A549 (cell line): ENCODE data around the gene CCDC83. TPM values are rescaled to one million over a fixed set of nuclear protein-coding genes. Genes with fewer than 3 reads are reported as not detected.
A peak's percentile ranks its signal among the peaks of the same experiment; 100 is the strongest.
"Not testable (repeated sequence)": the region's sequence is repeated elsewhere in the genome, so short reads cannot be mapped to it uniquely, and the experiment has no call there.

ENCODE experiments used
- ATAC-seq, 2 experiments: fragments of 200-7000 bp in 1 of 2; fragments of >200 bp in 1 of 2; cut with Nextera tagmentation in 1 of 2; cut with Tn5 transposase in 1 of 2; 3 replicates each; pipeline versions ENCODE4 v1.8.0 to v1.9.1; 2018 to 2020; ENCODE audit warnings: mild to moderate bottlenecking in 1 of 2, moderate library complexity in 1 of 2
- CTCF ChIA-PET: fragments of 300-600 bp; sonication (Branson Sonifier 250); formaldehyde crosslinking; extraction: SDS; loops from one replicate; lab custom pipeline; 2021; ENCODE audit warnings: antibody characterized with exemption, inconsistent platforms; lab: Yijun Ruan, JAX
- POLR2A ChIA-PET: fragments of 350-600 bp; formaldehyde crosslinking; extraction: SDS; loops from one replicate; lab custom pipeline; 2021; ENCODE audit warnings: antibody characterized with exemption, inconsistent platforms; lab: Yijun Ruan, JAX
- DNase-seq, 2 experiments: peaks; one replicate each; pipeline versions ENCODE4 v3.0.0 to v3.0.0-alpha.2; 2011 to 2016; ENCODE audit warnings: low read depth in 1 of 2, low spot score in 1 of 2
- FAIRE-seq: peaks from 2 replicates; lab custom pipeline; 2011; peaks lifted over from hg19 to GRCh38; lab: Jason Lieb, UNC
- H3K27ac ChIP-seq, 2 experiments: fragments of >200 bp; sonication (Bioruptor Twin); formaldehyde crosslinking; 3 replicates each; pipeline ENCODE4 v1.5.1; 2016 to 2017
- H3K4me1 ChIP-seq: fragments of >200 bp; sonication (Bioruptor Twin); formaldehyde crosslinking; 3 replicates; pipeline ENCODE4 v1.6.1; 2016
- H3K4me2 ChIP-seq: fragments of >200 bp; sonication (Bioruptor Twin); formaldehyde crosslinking; 3 replicates; pipeline ENCODE4 v1.6.1; 2016
- H3K4me3 ChIP-seq: fragments of >200 bp; sonication (Bioruptor Twin); formaldehyde crosslinking; 3 replicates; pipeline ENCODE4 v1.5.1; 2016
- H3K9me3 ChIP-seq: fragments of >200 bp; sonication (Bioruptor Twin); formaldehyde crosslinking; 3 replicates; pipeline ENCODE4 v1.6.1; 2016
- BCL3 ChIP-seq: fragments of >200 bp; sonication (Bioruptor Twin); formaldehyde crosslinking; IDR thresholded peaks from 3 replicates; pipeline ENCODE4 v1.6.1; 2016
- E2F6 ChIP-seq: IDR thresholded peaks from 2 replicates; pipeline ENCODE4 v1.6.1; 2012; ENCODE audit warnings: low read depth, borderline replicate concordance
- ELK1 ChIP-seq: fragments of 150-350 bp; IDR thresholded peaks from 2 replicates; pipeline ENCODE4 v1.6.1; 2014; ENCODE audit warnings: low read depth, mild to moderate bottlenecking, low read length
- FOSL2 ChIP-seq, 2 experiments: fragments of 450-650 bp in 1 of 2; fragments of >200 bp in 1 of 2; sonication (Bioruptor Twin) in 1 of 2; formaldehyde crosslinking; IDR thresholded peaks; 2 replicates each; pipeline versions ENCODE4 v1.5.0 to v1.6.1; 2016 to 2020; ENCODE audit warnings: mild to moderate bottlenecking in 1 of 2, moderate library complexity in 1 of 2
- HDAC2 ChIP-seq: fragments of 200-600 bp; sonication (generic); IDR thresholded peaks from 2 replicates; pipeline ENCODE4 v1.6.1; 2016
- HEYL ChIP-seq: fragments of 250-450 bp; sonication (Bioruptor Pico); IDR thresholded peaks from 2 replicates; pipeline ENCODE4 v1.8.0; 2021; ENCODE audit warnings: mild to moderate bottlenecking, moderate library complexity
- HMGXB4 ChIP-seq: fragments of 250-450 bp; sonication (Bioruptor Pico); IDR thresholded peaks from 2 replicates; pipeline ENCODE4 v1.5.0; 2021; ENCODE audit warnings: mild to moderate bottlenecking, moderate library complexity, borderline replicate concordance
- HOXB5 ChIP-seq: fragments of 250-450 bp; sonication (Bioruptor Pico); IDR thresholded peaks from 2 replicates; pipeline ENCODE4 v1.5.0; 2020; ENCODE audit warnings: mild to moderate bottlenecking, moderate library complexity
- JUN ChIP-seq, 2 experiments: fragments of >200 bp; sonication (Bioruptor Twin); formaldehyde crosslinking; IDR thresholded peaks; 2 replicates in 1 of 2; 3 replicates in 1 of 2; pipeline ENCODE4 v1.6.1; 2016 to 2017
- NFE2L2 ChIP-seq: fragments of 150-350 bp; conservative IDR thresholded peaks from 2 replicates; pipeline ENCODE4 v1.6.1; 2014; ENCODE audit warnings: low read length
- NR3C1 ChIP-seq: fragments of >200 bp; sonication (Bioruptor Twin); formaldehyde crosslinking; IDR thresholded peaks from 3 replicates; pipeline ENCODE4 v1.6.1; 2017
- PBX3 ChIP-seq: IDR thresholded peaks from 2 replicates; pipeline ENCODE4 v1.6.1; 2012
- POLR2AphosphoS2 ChIP-seq: conservative IDR thresholded peaks from 2 replicates; pipeline ENCODE4 v1.6.1; 2012; ENCODE audit warnings: low read length, improper control_type of control experiment, inconsistent platforms
- RCOR1 ChIP-seq: fragments of 150-350 bp; IDR thresholded peaks from 2 replicates; pipeline ENCODE4 v1.6.1; 2014; ENCODE audit warnings: antibody characterized with exemption, low read length, low read depth
- TFCP2L1 ChIP-seq: fragments of 250-450 bp; sonication (Bioruptor Pico); IDR thresholded peaks from 2 replicates; pipeline ENCODE4 v1.5.0; 2021; ENCODE audit warnings: mild to moderate bottlenecking
- TP53 ChIP-seq: fragments of 250-450 bp; sonication (Bioruptor Pico); IDR thresholded peaks from 2 replicates; pipeline ENCODE4 v1.5.0; 2021; ENCODE audit warnings: mild to moderate bottlenecking, moderate library complexity
- USF2 ChIP-seq: fragments of 450-650 bp; IDR thresholded peaks from 2 replicates; pipeline ENCODE4 v1.6.1; 2014; ENCODE audit warnings: antibody characterized with exemption
- WGBS: methylation state at CpG from one replicate; pipeline ENCODE4 v1.1.6; 2017; ENCODE audit errors: missing lambda C conversion rate; 5-methylcytosine and 5-hydroxymethylcytosine counted together
- polyA plus RNA-seq, 4 experiments: library from polyadenylated mRNA; depleted of rRNA in 3 of 4; stranded (reverse); fragments of >200 nt; fragmentation: RNase III in 1 of 4; extraction: RNeasy Plus Mini Kit Qiagen cat#74134 plus additional on column Dnase treatment in 1 of 4; gene quantifications; 2 replicates in 3 of 4; 3 replicates in 1 of 4; pipeline ENCODE4 v1.2.3, GENCODE V29; 2011 to 2017

CCDC83 gene
- polyA plus RNA-seq, 2 of the 4 experiments (the other 2 are of a cell fraction): not detected

- TF ChIP-seq E2F6 (peak; percentile 99), HDAC2 (no peak), TFCP2L1 (CRISPR knock-in tag) (no peak), FOSL2 (IDR thresholded peaks at IDR 0.05) (no peak), FOSL2 (CRISPR knock-in tag; IDR thresholded peaks at IDR 0.05) (no peak), BCL3 (0 out of 3 replicates have a peak, but pooled peaks have one; percentile 51), HMGXB4 (CRISPR knock-in tag) (no peak), RCOR1 (no peak)
These were observed 434 bp upstream of the CCDC83 start (continued) for GRCh38 chr11:85854557-85855340.

- DNase-seq: no peak
- FAIRE-seq: no peak
- H3K9me3 ChIP-seq: no peaks in the 10 kb centered on the region
- CTCF ChIA-PET: interaction anchor here (0.7 to 2.6 kb wide), 3 partner anchors 9 to 362 kb away, joined by 3 to 6 read pairs (median 3); no protein-coding TSS in a partner anchor
- H3K4me2 ChIP-seq: no peak overlapping the region
- TF ChIP-seq HEYL (CRISPR knock-in tag) (no peak), USF2 (no peak), TP53 (no peak), ELK1 (no peak), NFE2L2 (no peak)
- TF ChIP-seq, all 56 proteins: peak for 0
- WGBS: 88% methylated on average over 6 of the region's 10 CpGs
- Histone ChIP-seq H3K4me3 (no peak overlapping the region), H3K4me1 (peaks cover 7% of the 10 kb centered on the region), H3K27ac (no peak overlapping the region)
- ATAC-seq: no peak
- POLR2A ChIA-PET: no interaction called here
These were observed 1.9 kb downstream of the CCDC83 start for GRCh38 chr11:85857098-85857497.

- ChIA-PET CTCF (interaction anchor here (0.6 kb wide), 1 partner anchor 735 kb away, joined by 5 read pairs; no protein-coding TSS in a partner anchor), POLR2A (interaction anchor here (0.6 kb wide), 1 partner anchor 96 kb away, joined by 4 read pairs; no protein-coding TSS in a partner anchor)
- ATAC-seq, H3K4me3 ChIP-seq, DNase-seq, H3K4me1 ChIP-seq, FAIRE-seq, H3K27ac ChIP-seq, H3K4me2 ChIP-seq, H3K9me3 ChIP-seq: not testable (repeated sequence)
These were observed 4.4 kb downstream of the CCDC83 start for GRCh38 chr11:85859541-85859940.

- Histone ChIP-seq H3K4me3 (no peak overlapping the region), H3K27ac (no peak overlapping the region), H3K4me2 (no peak overlapping the region), H3K4me1 (no peaks in the 10 kb centered on the region), H3K9me3 (no peaks in the 10 kb centered on the region)
- FAIRE-seq (no peak), ATAC-seq (no peak), DNase-seq (no peak)
- WGBS: 0% methylated on average over 1 of the region's 1 CpG
- no peak for TF ChIP-seq PBX3
- no peak for TF ChIP-seq POLR2AphosphoS2
- no peak for TF ChIP-seq NR3C1
- TF ChIP-seq JUN (IDR thresholded peaks at IDR 0.05): no peak
- TF ChIP-seq HOXB5 (CRISPR knock-in tag): no peak
- POLR2A ChIA-PET: no interaction called here
- CTCF ChIA-PET: interaction anchor here (6.6 kb wide), 1 partner anchor 9 kb away, joined by 47 read pairs; the partner anchor contains the start of gene CCDC83
These were observed 8.7 kb downstream of the CCDC83 start for GRCh38 chr11:85863855-85864254.
